HepG2 (cell line): ENCODE data around the gene NEU1. TPM values are rescaled to one million over a fixed set of nuclear protein-coding genes. Genes with fewer than 3 reads are reported as not detected.
A peak's percentile ranks its signal among the peaks of the same experiment; 100 is the strongest.

Experiments
- AGO2 ChIP-seq: fragments of 200-400 bp; formaldehyde crosslinking; optimal IDR thresholded peaks from 2 replicates; pipeline ENCODE3; 2017; ENCODE audit warnings: mild to moderate bottlenecking, low read depth, low read length, moderate library complexity
- CREM ChIP-seq, 2 experiments: sonication (generic) in 1 of 2; formaldehyde crosslinking in 1 of 2; IDR thresholded peaks; 2 replicates each; pipeline versions ENCODE4 v1.4.0 to v1.6.1; 2016 to 2020; ENCODE audit warnings: antibody characterized with exemption in 1 of 2, mild to moderate bottlenecking in 1 of 2, missing genetic modification reagents in 1 of 2
- FOXA1 ChIP-seq, 2 experiments: fragments of 450-650 bp in 1 of 2; sonication (generic) in 1 of 2; formaldehyde crosslinking in 1 of 2; IDR thresholded peaks; 2 replicates each; pipeline versions ENCODE4 v1.4.0 to v1.6.1; 2016 to 2020; ENCODE audit warnings: missing genetic modification reagents in 1 of 2
- FOXP1 ChIP-seq, 2 experiments: fragments of 450-650 bp in 1 of 2; IDR thresholded peaks; 2 replicates each; pipeline ENCODE4 v1.6.1; 2017 to 2018; ENCODE audit warnings: antibody characterized with exemption in 1 of 2
- IKZF1 ChIP-seq: fragments of 450-650 bp; IDR thresholded peaks from 2 replicates; pipeline ENCODE4 v1.7.1; 2016
- LCORL ChIP-seq, 2 experiments: fragments of 450-650 bp in 1 of 2; sonication (generic) in 1 of 2; formaldehyde crosslinking in 1 of 2; IDR thresholded peaks; 2 replicates each; pipeline versions ENCODE4 v1.5.0 to v1.6.1; 2017 to 2020; ENCODE audit warnings: antibody characterized with exemption in 1 of 2, missing genetic modification reagents in 1 of 2
- MZF1 ChIP-seq: sonication (generic); formaldehyde crosslinking; IDR thresholded peaks from 2 replicates; pipeline ENCODE4 v1.8.1; 2023; ENCODE audit warnings: mild to moderate bottlenecking, missing genetic modification reagents, borderline replicate concordance
- NFATC3 ChIP-seq: sonication (generic); formaldehyde crosslinking; IDR thresholded peaks from 2 replicates; pipeline ENCODE4 v1.5.1; 2020; ENCODE audit warnings: mild to moderate bottlenecking, missing genetic modification reagents
- SMC3 ChIP-seq: IDR thresholded peaks from 2 replicates; pipeline ENCODE4 v1.6.1; 2011; ENCODE audit warnings: low read length, improper control_type of control experiment
- TAF15 ChIP-seq: fragments of 200-400 bp; formaldehyde crosslinking; IDR thresholded peaks from one replicate; pipeline ENCODE4 v1.6.1; 2018; ENCODE audit warnings: mild to moderate bottlenecking, low read depth, low read length; ENCODE audit not compliant: poor library complexity, severe bottlenecking
- ZNF20 ChIP-seq: sonication (generic); formaldehyde crosslinking; IDR thresholded peaks from 2 replicates; pipeline ENCODE4 v1.4.0; 2020; ENCODE audit warnings: mild to moderate bottlenecking, moderate library complexity, missing genetic modification reagents
- ZNF333 ChIP-seq: sonication (generic); formaldehyde crosslinking; IDR thresholded peaks from 2 replicates; pipeline ENCODE4 v1.4.0; 2020; ENCODE audit warnings: mild to moderate bottlenecking, missing genetic modification reagents, borderline replicate concordance
- ZNF552 ChIP-seq: sonication (generic); formaldehyde crosslinking; IDR thresholded peaks from 2 replicates; pipeline ENCODE4 v1.9.0; 2022; ENCODE audit warnings: missing genetic modification reagents, mild to moderate bottlenecking, borderline replicate concordance
- ZNF674 ChIP-seq: sonication (generic); formaldehyde crosslinking; IDR thresholded peaks from 2 replicates; pipeline ENCODE4 v1.5.0; 2020; ENCODE audit warnings: low read depth, mild to moderate bottlenecking, missing genetic modification reagents
- ZNF879 ChIP-seq: sonication (generic); formaldehyde crosslinking; IDR thresholded peaks from 2 replicates; pipeline ENCODE4 v1.8.1; 2023; ENCODE audit warnings: missing genetic modification reagents
- ZSCAN12 ChIP-seq: sonication (generic); formaldehyde crosslinking; IDR thresholded peaks from 2 replicates; pipeline ENCODE4 v1.9.0; 2021; ENCODE audit warnings: mild to moderate bottlenecking, missing genetic modification reagents
- ZSCAN20 ChIP-seq: sonication (generic); formaldehyde crosslinking; IDR thresholded peaks from 2 replicates; pipeline ENCODE4 v1.4.0; 2020; ENCODE audit warnings: missing genetic modification reagents, mild to moderate bottlenecking, borderline replicate concordance
- polyA plus RNA-seq, 8 experiments: library from polyadenylated mRNA; depleted of rRNA in 3 of 8; stranded (reverse) in 7 of 8; unstranded in 1 of 8; fragments of >200 nt; fragmentation: Illumina TruSeq in 4 of 8; extraction: Trizol in 4 of 8; gene quantifications; 2 replicates each; pipeline versions ENCODE4 v1.2.1 to v1.2.3, GENCODE V29; 2011 to 2016; ENCODE audit warnings: low read depth in 4 of 8, missing spikeins in 1 of 8, mixed read lengths in 1 of 8; ENCODE audit not compliant: insufficient read depth in 1 of 8
- total RNA-seq, 5 experiments: library from RNA; depleted of rRNA; stranded (reverse); fragments of >200 nt; fragmentation: Illumina TruSeq; extraction: Trizol; gene quantifications; 2 replicates each; pipeline ENCODE4 v1.2.3, GENCODE V29; 2016; ENCODE audit warnings: low read depth in 1 of 5
- TF ChIP-seq, protein P1 (sequence below): sonication (generic); formaldehyde crosslinking; IDR thresholded peaks from 2 replicates; pipeline ENCODE4 v1.4.0; 2020; ENCODE audit warnings: low read depth, mild to moderate bottlenecking, missing genetic modification reagents
- TF ChIP-seq, protein P2 (sequence below): sonication (generic); formaldehyde crosslinking; IDR thresholded peaks from 2 replicates; pipeline ENCODE4 v1.5.0; 2020; ENCODE audit warnings: mild to moderate bottlenecking, low read depth, missing genetic modification reagents, borderline replicate concordance
- TF ChIP-seq, protein P3 (sequence below): sonication (generic); formaldehyde crosslinking; IDR thresholded peaks from 2 replicates; pipeline ENCODE4 v1.8.0; 2022; ENCODE audit warnings: missing genetic modification reagents, mild to moderate bottlenecking, inconsistent platforms, borderline replicate concordance
- TF ChIP-seq, protein P4 (sequence below): IDR thresholded peaks from 2 replicates; pipeline ENCODE4 v1.6.1; 2016; ENCODE audit warnings: missing compliant biosample characterization, missing genetic modification reagents, borderline replicate concordance
- TF ChIP-seq, protein P5 (sequence below): sonication (generic); formaldehyde crosslinking; IDR thresholded peaks from 2 replicates; pipeline ENCODE4 v1.8.1; 2023; ENCODE audit warnings: mild to moderate bottlenecking, missing genetic modification reagents

NEU1 gene
- total and polyA plus RNA-seq, 2 of the 13 experiments (the other 11 are each of a cell fraction or from before 2014, with no cell fraction given) = 215 to 297 TPM

DNA sequence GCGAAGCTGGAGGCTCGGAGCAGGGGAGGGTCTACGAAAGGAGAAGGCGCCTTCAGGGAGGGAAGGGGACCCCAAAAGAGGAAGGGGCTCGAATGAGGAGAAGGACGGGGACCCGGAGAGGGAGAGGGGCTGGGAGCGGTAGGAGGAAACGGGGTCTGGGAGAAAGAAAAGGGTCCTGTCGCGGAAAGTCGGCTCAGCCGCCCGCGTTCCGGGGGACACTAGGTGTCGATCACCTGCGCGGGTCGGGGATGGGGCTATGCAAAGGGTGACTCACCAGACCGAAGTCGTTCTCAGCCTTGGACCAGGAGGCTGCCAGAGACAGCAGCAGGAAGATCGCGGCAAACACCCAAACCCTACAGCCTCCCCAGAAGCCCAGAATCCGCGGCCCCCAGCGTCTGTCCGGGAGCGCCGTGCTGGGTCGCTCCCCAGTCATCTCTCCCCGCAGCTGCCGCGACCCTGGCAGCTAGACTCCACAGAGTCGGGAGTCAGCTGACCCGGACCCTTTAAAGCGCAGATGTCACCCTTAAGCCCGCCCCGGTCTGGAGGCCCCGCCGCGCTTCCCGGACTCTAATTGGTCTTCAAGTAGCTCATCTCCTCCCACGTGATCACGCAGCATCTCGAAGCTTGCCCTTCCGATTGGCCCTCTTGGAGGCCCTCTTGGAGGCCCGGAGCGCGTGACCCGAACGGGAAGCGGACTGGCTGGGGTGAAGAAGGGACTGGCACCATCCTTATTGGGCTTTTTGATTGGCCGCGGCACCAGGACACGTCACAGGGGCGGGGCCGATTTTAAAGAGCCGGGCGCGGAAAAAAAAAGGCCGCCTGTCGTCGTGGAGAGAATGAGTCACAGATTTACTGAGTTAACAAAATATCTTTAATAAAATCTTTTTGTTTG is at the start of gene NEU1 (continued):
- no peak for TF ChIP-seq MZF1 (CRISPR knock-in tag)
- TF ChIP-seq, protein P1, sequence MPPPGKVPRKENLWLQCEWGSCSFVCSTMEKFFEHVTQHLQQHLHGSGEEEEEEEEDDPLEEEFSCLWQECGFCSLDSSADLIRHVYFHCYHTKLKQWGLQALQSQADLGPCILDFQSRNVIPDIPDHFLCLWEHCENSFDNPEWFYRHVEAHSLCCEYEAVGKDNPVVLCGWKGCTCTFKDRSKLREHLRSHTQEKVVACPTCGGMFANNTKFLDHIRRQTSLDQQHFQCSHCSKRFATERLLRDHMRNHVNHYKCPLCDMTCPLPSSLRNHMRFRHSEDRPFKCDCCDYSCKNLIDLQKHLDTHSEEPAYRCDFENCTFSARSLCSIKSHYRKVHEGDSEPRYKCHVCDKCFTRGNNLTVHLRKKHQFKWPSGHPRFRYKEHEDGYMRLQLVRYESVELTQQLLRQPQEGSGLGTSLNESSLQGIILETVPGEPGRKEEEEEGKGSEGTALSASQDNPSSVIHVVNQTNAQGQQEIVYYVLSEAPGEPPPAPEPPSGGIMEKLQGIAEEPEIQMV (CRISPR knock-in tag) = peak; percentile 91
- no peak for TF ChIP-seq LCORL (IDR thresholded peaks at IDR 0.05)
- TF ChIP-seq LCORL (CRISPR knock-in tag; IDR thresholded peaks at IDR 0.05) = peak; percentile 76
- TF ChIP-seq, protein P2, sequence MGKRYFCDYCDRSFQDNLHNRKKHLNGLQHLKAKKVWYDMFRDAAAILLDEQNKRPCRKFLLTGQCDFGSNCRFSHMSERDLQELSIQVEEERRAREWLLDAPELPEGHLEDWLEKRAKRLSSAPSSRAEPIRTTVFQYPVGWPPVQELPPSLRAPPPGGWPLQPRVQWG (CRISPR knock-in tag) = no peak
- peak; percentile 99 for TF ChIP-seq TAF15
- TF ChIP-seq NFATC3 (CRISPR knock-in tag) = no peak; the same call in 1 of the 2 replicates
- no peak for TF ChIP-seq ZNF552 (CRISPR knock-in tag)
- no peak for TF ChIP-seq FOXP1 (IDR thresholded peaks at IDR 0.05)
- no peak for TF ChIP-seq FOXP1 (CRISPR knock-in tag; IDR thresholded peaks at IDR 0.05)
- TF ChIP-seq SMC3 = no peak
- TF ChIP-seq ZSCAN20 (CRISPR knock-in tag) = peak; percentile 72; the same call in 1 of the 2 replicates
- TF ChIP-seq, protein P3, sequence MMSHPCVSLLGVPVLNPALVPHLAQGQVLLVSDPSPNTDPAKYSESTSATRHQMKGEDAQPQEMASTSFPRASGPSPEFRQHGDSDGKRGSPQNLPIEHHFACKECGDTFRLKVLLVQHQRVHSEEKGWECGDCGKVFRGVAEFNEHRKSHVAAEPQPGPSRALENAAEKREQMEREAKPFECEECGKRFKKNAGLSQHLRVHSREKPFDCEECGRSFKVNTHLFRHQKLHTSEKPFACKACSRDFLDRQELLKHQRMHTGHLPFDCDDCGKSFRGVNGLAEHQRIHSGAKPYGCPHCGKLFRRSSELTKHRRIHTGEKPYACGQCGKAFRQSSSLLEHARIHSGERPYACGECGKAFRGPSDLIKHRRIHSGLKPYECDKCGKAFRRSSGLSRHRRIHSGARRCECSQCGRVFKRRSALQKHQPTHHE (CRISPR knock-in tag) = peak; percentile 95
- TF ChIP-seq ZNF674 (CRISPR knock-in tag) = no peak
- TF ChIP-seq ZNF20 (CRISPR knock-in tag) = no peak
- TF ChIP-seq ZNF333 = peak; percentile 37; the same call in 1 of the 2 replicates
- TF ChIP-seq AGO2 = peak; percentile 96
- peak; percentile 19; the same call in 1 of the 2 replicates for TF ChIP-seq ZSCAN12 (CRISPR knock-in tag)
- no peak for TF ChIP-seq IKZF1
- peak; percentile 96 for TF ChIP-seq CREM (IDR thresholded peaks at IDR 0.05)
- TF ChIP-seq CREM (CRISPR knock-in tag; IDR thresholded peaks at IDR 0.05) = no peak
- TF ChIP-seq, protein P4, sequence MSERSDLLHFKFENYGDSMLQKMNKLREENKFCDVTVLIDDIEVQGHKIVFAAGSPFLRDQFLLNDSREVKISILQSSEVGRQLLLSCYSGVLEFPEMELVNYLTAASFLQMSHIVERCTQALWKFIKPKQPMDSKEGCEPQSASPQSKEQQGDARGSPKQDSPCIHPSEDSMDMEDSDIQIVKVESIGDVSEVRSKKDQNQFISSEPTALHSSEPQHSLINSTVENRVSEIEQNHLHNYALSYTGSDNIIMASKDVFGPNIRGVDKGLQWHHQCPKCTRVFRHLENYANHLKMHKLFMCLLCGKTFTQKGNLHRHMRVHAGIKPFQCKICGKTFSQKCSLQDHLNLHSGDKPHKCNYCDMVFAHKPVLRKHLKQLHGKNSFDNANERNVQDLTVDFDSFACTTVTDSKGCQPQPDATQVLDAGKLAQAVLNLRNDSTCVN (CRISPR knock-in tag) = peak; percentile 81; the same call in 1 of the 2 replicates
- no peak for TF ChIP-seq FOXA1 (IDR thresholded peaks at IDR 0.05)
- TF ChIP-seq FOXA1 (CRISPR knock-in tag; IDR thresholded peaks at IDR 0.05) = no peak
- TF ChIP-seq ZNF879 (CRISPR knock-in tag) = peak; percentile 92
- TF ChIP-seq, protein P5, sequence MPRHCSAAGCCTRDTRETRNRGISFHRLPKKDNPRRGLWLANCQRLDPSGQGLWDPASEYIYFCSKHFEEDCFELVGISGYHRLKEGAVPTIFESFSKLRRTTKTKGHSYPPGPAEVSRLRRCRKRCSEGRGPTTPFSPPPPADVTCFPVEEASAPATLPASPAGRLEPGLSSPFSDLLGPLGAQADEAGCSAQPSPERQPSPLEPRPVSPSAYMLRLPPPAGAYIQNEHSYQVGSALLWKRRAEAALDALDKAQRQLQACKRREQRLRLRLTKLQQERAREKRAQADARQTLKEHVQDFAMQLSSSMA = no peak
